ENCODE results near the gene MOCS3.

GRCh38 chr20:50993876-50994275 lies 35.3 kb downstream of the MOCS3 start:
- TF ChIP-seq CTCF (IDR thresholded peaks at IDR 0.05; ENCODE audit: poor library complexity, severe bottlenecking), result no peak
- TF ChIP-seq MXI1 (conservative IDR thresholded peaks at IDR 0.05; ENCODE audit: poor library complexity, severe bottlenecking), result no peak
- no peak for TF ChIP-seq TAF1 (IDR thresholded peaks at IDR 0.05; ENCODE audit: low read depth)
- no peak for TF ChIP-seq EZH2 (IDR thresholded peaks at IDR 0.05; ENCODE audit: borderline replicate concordance, insufficient read depth, low read length, poor library complexity, severe bottlenecking)
- TF ChIP-seq, protein P1, sequence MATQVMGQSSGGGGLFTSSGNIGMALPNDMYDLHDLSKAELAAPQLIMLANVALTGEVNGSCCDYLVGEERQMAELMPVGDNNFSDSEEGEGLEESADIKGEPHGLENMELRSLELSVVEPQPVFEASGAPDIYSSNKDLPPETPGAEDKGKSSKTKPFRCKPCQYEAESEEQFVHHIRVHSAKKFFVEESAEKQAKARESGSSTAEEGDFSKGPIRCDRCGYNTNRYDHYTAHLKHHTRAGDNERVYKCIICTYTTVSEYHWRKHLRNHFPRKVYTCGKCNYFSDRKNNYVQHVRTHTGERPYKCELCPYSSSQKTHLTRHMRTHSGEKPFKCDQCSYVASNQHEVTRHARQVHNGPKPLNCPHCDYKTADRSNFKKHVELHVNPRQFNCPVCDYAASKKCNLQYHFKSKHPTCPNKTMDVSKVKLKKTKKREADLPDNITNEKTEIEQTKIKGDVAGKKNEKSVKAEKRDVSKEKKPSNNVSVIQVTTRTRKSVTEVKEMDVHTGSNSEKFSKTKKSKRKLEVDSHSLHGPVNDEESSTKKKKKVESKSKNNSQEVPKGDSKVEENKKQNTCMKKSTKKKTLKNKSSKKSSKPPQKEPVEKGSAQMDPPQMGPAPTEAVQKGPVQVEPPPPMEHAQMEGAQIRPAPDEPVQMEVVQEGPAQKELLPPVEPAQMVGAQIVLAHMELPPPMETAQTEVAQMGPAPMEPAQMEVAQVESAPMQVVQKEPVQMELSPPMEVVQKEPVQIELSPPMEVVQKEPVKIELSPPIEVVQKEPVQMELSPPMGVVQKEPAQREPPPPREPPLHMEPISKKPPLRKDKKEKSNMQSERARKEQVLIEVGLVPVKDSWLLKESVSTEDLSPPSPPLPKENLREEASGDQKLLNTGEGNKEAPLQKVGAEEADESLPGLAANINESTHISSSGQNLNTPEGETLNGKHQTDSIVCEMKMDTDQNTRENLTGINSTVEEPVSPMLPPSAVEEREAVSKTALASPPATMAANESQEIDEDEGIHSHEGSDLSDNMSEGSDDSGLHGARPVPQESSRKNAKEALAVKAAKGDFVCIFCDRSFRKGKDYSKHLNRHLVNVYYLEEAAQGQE (IDR thresholded peaks at IDR 0.05; ENCODE audit: borderline replicate concordance), result no peak
- TF ChIP-seq POLR2AphosphoS5 (IDR thresholded peaks at IDR 0.05), result no peak
- TF ChIP-seq EP300 (conservative IDR thresholded peaks at IDR 0.05; ENCODE audit: poor library complexity, severe bottlenecking), result no peak
